OCI-LY7 (cell line): Measurements from ENCODE around the gene MYO9B.

Source experiments
- EZH2phosphoT487 ChIP-seq: fragments of 200-600 bp; sonication (generic); IDR thresholded peaks from 2 replicates; pipeline ENCODE4 v1.6.1; 2018; ENCODE audit warnings: low read depth, borderline replicate concordance, mild to moderate bottlenecking, mixed run types, antibody characterized with exemption, low read length, moderate library complexity, mixed read lengths
- TF ChIP-seq, protein P1 (sequence below): fragments of 200-600 bp; sonication (generic); conservative IDR thresholded peaks from 2 replicates; pipeline ENCODE4 v1.5.1; 2014; ENCODE audit warnings: mild to moderate bottlenecking, antibody characterized with exemption, low read length, moderate library complexity, mixed read lengths

DNA sequence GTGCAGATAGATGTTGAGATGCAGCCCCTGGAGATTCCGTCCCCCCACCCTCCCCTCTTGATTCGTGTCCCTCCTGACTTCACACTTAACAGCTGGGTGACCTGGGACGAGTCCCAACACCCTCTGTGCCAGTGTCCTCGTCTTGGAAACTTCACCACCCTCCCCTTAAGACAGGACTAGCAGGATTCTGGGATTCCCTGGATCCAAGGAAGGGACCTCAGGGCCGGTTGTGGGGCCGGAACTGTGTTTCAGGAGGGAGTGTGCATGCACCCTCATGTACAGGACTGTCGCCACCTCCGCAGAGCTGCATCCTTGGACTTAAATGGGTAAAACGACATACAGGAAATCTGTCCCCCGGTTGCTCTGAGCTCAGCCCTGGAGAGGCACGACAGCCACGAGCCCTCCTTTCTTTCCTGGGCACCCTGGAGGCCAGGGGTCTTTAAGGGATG is 990 bp downstream of the MYO9B start:
- no peak for TF ChIP-seq EZH2phosphoT487
- TF ChIP-seq, protein P1, sequence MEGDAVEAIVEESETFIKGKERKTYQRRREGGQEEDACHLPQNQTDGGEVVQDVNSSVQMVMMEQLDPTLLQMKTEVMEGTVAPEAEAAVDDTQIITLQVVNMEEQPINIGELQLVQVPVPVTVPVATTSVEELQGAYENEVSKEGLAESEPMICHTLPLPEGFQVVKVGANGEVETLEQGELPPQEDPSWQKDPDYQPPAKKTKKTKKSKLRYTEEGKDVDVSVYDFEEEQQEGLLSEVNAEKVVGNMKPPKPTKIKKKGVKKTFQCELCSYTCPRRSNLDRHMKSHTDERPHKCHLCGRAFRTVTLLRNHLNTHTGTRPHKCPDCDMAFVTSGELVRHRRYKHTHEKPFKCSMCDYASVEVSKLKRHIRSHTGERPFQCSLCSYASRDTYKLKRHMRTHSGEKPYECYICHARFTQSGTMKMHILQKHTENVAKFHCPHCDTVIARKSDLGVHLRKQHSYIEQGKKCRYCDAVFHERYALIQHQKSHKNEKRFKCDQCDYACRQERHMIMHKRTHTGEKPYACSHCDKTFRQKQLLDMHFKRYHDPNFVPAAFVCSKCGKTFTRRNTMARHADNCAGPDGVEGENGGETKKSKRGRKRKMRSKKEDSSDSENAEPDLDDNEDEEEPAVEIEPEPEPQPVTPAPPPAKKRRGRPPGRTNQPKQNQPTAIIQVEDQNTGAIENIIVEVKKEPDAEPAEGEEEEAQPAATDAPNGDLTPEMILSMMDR: no peak
